Measurements from ENCODE around the gene OR6C4. TPM values are rescaled to one million over a fixed set of nuclear protein-coding genes. Genes with fewer than 3 reads are reported as not detected.

The OR6C4 gene
- not detected for total RNA-seq (2013)
- polyA plus RNA-seq (not detected), polyA minus RNA-seq (not detected in 2 replicates), total RNA-seq (0 to 1.1 (median 0) reads per million in 11 experiments)

DNA sequence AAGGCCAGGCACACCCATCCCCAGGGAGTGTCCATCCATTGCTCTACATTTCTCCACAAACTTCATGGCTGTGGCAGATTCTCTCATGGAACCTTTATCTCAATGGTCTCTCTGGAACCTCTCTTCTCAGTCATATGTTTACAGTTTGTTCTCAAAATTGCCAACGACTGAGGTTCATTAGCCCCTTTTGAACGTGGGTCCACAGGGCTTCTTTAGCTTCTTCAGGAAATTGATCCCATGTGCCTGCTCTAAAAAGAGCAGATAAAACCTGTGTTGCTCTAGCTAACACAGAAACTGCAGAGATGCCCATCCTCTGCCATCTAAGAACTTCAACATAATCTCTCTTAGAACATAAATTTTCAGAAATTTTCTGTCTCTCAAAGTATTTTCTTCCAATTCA lies at the start of gene OR6C4:
TSS of gene OR6C4 (plus strand) at position 301 of the 400 bp plus-strand sequence. CDS start 1,625 bp downstream, outside the sequence.
- Histone ChIP-seq H3K4me2 (replicated peaks; ENCODE audit: extremely low read depth, low read length, poor library complexity, severe bottlenecking) (no peak within 1 kb of the TSS), H2AFZ (ENCODE audit: insufficient read depth, low read depth, low read length, poor library complexity, severe bottlenecking) (no peak within 1 kb of the TSS), H3K9ac (ENCODE audit: insufficient read depth, low read length, poor library complexity, severe bottlenecking) (no peak within 1 kb of the TSS), H3K79me2 (ENCODE audit: insufficient read depth, low read length) (no peaks in the 10 kb centered on the region), H3K27ac (ENCODE audit: low read depth in 1 of 2, low read length in 2 of 2) (no peak within 1 kb of the TSS), H3K4me1 (ENCODE audit: control insufficient read depth in 1 of 2, insufficient read depth in 2 of 2, low read length in 2 of 2) (no peaks in the 10 kb centered on the region), H3K9me3 (replicated peaks in 1 of 2; ENCODE audit: control insufficient read depth in 1 of 2, insufficient read depth in 1 of 2, low read length in 2 of 2) (peaks cover 0 to 3% of the 10 kb centered on the region in 2 donors), H3K36me3 (replicated peaks in 1 of 2; ENCODE audit: control insufficient read depth in 1 of 2, insufficient read depth in 2 of 2, low read length in 2 of 2) (no peaks in the 10 kb centered on the region), H4K20me1 (ENCODE audit: insufficient read depth, low read length) (no peaks in the 10 kb centered on the region), H3K27me3 (ENCODE audit: control insufficient read depth in 2 of 2, insufficient read depth in 2 of 2, low read length in 2 of 2) (no peaks in the 10 kb centered on the region), H3K4me3 (replicated peaks in 1 of 3; ENCODE audit: low read depth in 2 of 3, low read length in 3 of 3) (no peak within 1 kb of the TSS)
- TF ChIP-seq, protein P1, sequence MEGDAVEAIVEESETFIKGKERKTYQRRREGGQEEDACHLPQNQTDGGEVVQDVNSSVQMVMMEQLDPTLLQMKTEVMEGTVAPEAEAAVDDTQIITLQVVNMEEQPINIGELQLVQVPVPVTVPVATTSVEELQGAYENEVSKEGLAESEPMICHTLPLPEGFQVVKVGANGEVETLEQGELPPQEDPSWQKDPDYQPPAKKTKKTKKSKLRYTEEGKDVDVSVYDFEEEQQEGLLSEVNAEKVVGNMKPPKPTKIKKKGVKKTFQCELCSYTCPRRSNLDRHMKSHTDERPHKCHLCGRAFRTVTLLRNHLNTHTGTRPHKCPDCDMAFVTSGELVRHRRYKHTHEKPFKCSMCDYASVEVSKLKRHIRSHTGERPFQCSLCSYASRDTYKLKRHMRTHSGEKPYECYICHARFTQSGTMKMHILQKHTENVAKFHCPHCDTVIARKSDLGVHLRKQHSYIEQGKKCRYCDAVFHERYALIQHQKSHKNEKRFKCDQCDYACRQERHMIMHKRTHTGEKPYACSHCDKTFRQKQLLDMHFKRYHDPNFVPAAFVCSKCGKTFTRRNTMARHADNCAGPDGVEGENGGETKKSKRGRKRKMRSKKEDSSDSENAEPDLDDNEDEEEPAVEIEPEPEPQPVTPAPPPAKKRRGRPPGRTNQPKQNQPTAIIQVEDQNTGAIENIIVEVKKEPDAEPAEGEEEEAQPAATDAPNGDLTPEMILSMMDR (IDR thresholded peaks at IDR 0.05): no peak
- WGBS (ENCODE audit: insufficient coverage): 73% methylated on average over 2 of the region's 2 CpGs
- Mint-ChIP-seq H3K4me3 (no peak within 1 kb of the TSS), H3K27me3 (ENCODE audit: low read depth in 3 of 3) (peaks cover 0 to 4% (median 1%) of the 10 kb centered on the region in 3 donors), H3K9me3 (peaks cover 0 to 7% (median 5%) of the 10 kb centered on the region in 7 donors), H3K36me3 (no peaks in the 10 kb centered on the region), H3K4me1 (no peaks in the 10 kb centered on the region), H3K27ac (no peak within 1 kb of the TSS)
- intact Hi-C loops (cut with micrococcal nuclease): no loop called here
- no peak for DNase-seq

DNA sequence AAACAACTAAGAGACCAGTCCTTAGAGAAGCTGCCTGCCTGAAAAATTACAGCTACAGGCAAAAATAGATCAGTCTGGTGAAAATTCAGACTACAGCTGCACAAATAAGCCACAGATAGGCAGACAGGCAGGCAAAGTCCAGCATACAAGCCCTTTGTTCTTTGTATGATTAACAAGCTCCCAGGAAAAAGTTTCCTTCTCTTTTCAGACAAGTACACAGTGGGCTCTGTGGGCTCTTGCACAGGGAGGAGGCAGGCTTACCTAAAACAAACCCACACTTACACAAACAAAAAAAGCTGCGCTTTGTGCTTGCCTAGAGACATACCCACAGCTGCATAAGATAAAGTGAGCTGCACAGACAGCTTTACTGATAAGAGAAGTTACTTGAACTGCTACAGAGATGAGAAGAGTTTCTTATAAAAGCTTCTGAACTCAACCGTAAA lies 49.6 kb upstream of the OR6C4 start:
- TF ChIP-seq, protein P1 (IDR thresholded peaks at IDR 0.05): no peak
- Mint-ChIP-seq H3K27me3 (ENCODE audit: low read depth in 3 of 3) (peaks cover 4 to 8% (median 5%) of the 10 kb centered on the region in 3 donors), H3K4me1 (no peaks in the 10 kb centered on the region), H3K36me3 (no peaks in the 10 kb centered on the region), H3K4me3 (no peak overlapping the region), H3K27ac (no peak overlapping the region), H3K9me3 (no peaks in the 10 kb centered on the region)
- Histone ChIP-seq H3K27ac (ENCODE audit: low read depth in 1 of 2, low read length in 2 of 2) (no peak overlapping the region), H4K20me1 (ENCODE audit: insufficient read depth, low read length) (no peaks in the 10 kb centered on the region), H3K27me3 (ENCODE audit: control insufficient read depth in 2 of 2, insufficient read depth in 2 of 2, low read length in 2 of 2) (peaks cover 0 to 5% of the 10 kb centered on the region in 2 donors), H3K4me1 (ENCODE audit: control insufficient read depth in 1 of 2, insufficient read depth in 2 of 2, low read length in 2 of 2) (no peaks in the 10 kb centered on the region), H3K9me3 (replicated peaks in 1 of 2; ENCODE audit: control insufficient read depth in 1 of 2, insufficient read depth in 1 of 2, low read length in 2 of 2) (no peaks in the 10 kb centered on the region), H3K9ac (ENCODE audit: insufficient read depth, low read length, poor library complexity, severe bottlenecking) (no peak overlapping the region), H3K79me2 (ENCODE audit: insufficient read depth, low read length) (no peaks in the 10 kb centered on the region), H2AFZ (ENCODE audit: insufficient read depth, low read depth, low read length, poor library complexity, severe bottlenecking) (no peak overlapping the region), H3K4me2 (replicated peaks; ENCODE audit: extremely low read depth, low read length, poor library complexity, severe bottlenecking) (no peak overlapping the region), H3K4me3 (replicated peaks in 1 of 3; ENCODE audit: low read depth in 2 of 3, low read length in 3 of 3) (no peak overlapping the region), H3K36me3 (replicated peaks in 1 of 2; ENCODE audit: control insufficient read depth in 1 of 2, insufficient read depth in 2 of 2, low read length in 2 of 2) (no peaks in the 10 kb centered on the region)
- intact Hi-C loops (cut with micrococcal nuclease): no loop called here
- WGBS (ENCODE audit: insufficient coverage): no CpG with 5 or more reads among the region's 2 CpGs
- no peak for DNase-seq
